H1 (cell line): Measurements from ENCODE around the gene BCAS3. TPM values are rescaled to one million over a fixed set of nuclear protein-coding genes. Genes with fewer than 3 reads are reported as not detected.

Experiments
- BACH1 ChIP-seq: IDR thresholded peaks from 2 replicates; pipeline ENCODE4 v1.6.1; 2012; ENCODE audit warnings: low read length, improper control_type of control experiment
- CHD7 ChIP-seq: fragments of 300-600 bp; sonication (generic); IDR thresholded peaks from 2 replicates; pipeline ENCODE4 v1.7.1; 2012; ENCODE audit warnings: low read length, moderate library complexity, mild to moderate bottlenecking, inconsistent platforms; ENCODE audit not compliant: insufficient replicate concordance
- E2F6 ChIP-seq: IDR thresholded peaks from 2 replicates; pipeline ENCODE4 v1.6.1; 2012; ENCODE audit warnings: inconsistent platforms
- EGR1 ChIP-seq: IDR thresholded peaks from 2 replicates; pipeline ENCODE4 v1.6.1; 2011; ENCODE audit warnings: low read depth, low read length, borderline replicate concordance
- SRF ChIP-seq: IDR thresholded peaks from 2 replicates; pipeline ENCODE4 v1.6.1; 2011; ENCODE audit warnings: mild to moderate bottlenecking, low read depth, low read length, moderate library complexity
- polyA plus RNA-seq, 7 experiments: library from polyadenylated mRNA; depleted of rRNA in 3 of 7; stranded (reverse) in 5 of 7; unstranded in 2 of 7; fragments of >200 nt in 5 of 7; fragments of 200-250 nt in 2 of 7; gene quantifications; 1 replicate in 5 of 7; 2 replicates in 1 of 7; 4 replicates in 1 of 7; pipeline versions ENCODE4 v1.2.1 to v1.2.3, GENCODE V29; 2011 to 2013; ENCODE audit warnings: missing spikeins in 2 of 7, mixed read lengths in 2 of 7
- total RNA-seq: library from RNA; stranded (reverse); fragmentation: NEBNext Ultra II Directional; extraction: Animal tissue kit (Norgen Biotek cat#: 25700); gene quantifications from 2 replicates; pipeline ENCODE4 v1.2.1, GENCODE V29; 2021

BCAS3 gene
- total and polyA plus RNA-seq, 2 of the 8 experiments (the other 6 are each of a cell fraction or from before 2014, with no cell fraction given) = 9.9 to 13.3 TPM

- no peak for TF ChIP-seq E2F6
- TF ChIP-seq SRF = no peak
- no peak for TF ChIP-seq EGR1
- no peak for TF ChIP-seq BACH1
- no peak for TF ChIP-seq CHD7
Observed at GRCh38 chr17:61196302-61196704, 518.7 kb downstream of the BCAS3 start (continued).
